PC-3 (cell line): ENCODE results near the gene EFCAB6. TPM values are rescaled to one million over a fixed set of nuclear protein-coding genes. Genes with fewer than 3 reads are reported as not detected.

Experiments used
- ATAC-seq: fragments of 200-7000 bp; cut with Tn5 transposase; 2 replicates; pipeline ENCODE4 v1.9.1; 2020; ENCODE audit warnings: mild to moderate bottlenecking, moderate library complexity
- BruUV-seq: library from RNA; stranded (reverse); fragments of 400-500 nt; replicated peaks from 2 replicates; lab custom pipeline; 2021; lab: Mats Ljungman, UMichigan
- CTCF ChIA-PET: fragments of 300-600 bp; sonication (Branson Sonifier 250); formaldehyde crosslinking; loops from one replicate; lab custom pipeline; 2022; ENCODE audit warnings: antibody characterized with exemption; lab: Charles Lee
- POLR2A ChIA-PET: fragments of 300-600 bp; sonication (Branson Sonifier 250); formaldehyde crosslinking; loops from one replicate; lab custom pipeline; 2022; ENCODE audit warnings: antibody characterized with exemption; ENCODE audit not compliant: unreplicated experiment; lab: Charles Lee
- DNase-seq: peaks from one replicate; pipeline ENCODE4 v3.0.0-alpha.2; 2015
- H2AFZ ChIP-seq: fragments of 300-600 bp; sonication (generic); 2 replicates; pipeline ENCODE4 v1.6.0; 2016; ENCODE audit warnings: antibody characterized with exemption, low read length
- H3F3A ChIP-seq: fragments of 300-600 bp; sonication (generic); one replicate; pipeline ENCODE4 v1.6.0; 2017; ENCODE audit warnings: antibody characterized with exemption, low read length, control low read depth, mild to moderate bottlenecking; ENCODE audit not compliant: unreplicated experiment
- H3K27ac ChIP-seq: fragments of 300-600 bp; sonication (generic); 2 replicates; pipeline ENCODE4 v1.5.1; 2016; ENCODE audit warnings: mild to moderate bottlenecking, low read length
- H3K27me3 ChIP-seq: fragments of 300-600 bp; sonication (generic); 2 replicates; pipeline ENCODE4 v1.6.1; 2016; ENCODE audit warnings: low read length, mixed read lengths
- H3K36me3 ChIP-seq: fragments of 300-600 bp; sonication (generic); 2 replicates; pipeline ENCODE4 v1.6.1; 2016; ENCODE audit warnings: low read depth, mixed run types, low read length, mixed read lengths
- H3K4me1 ChIP-seq: fragments of 300-600 bp; sonication (generic); 2 replicates; pipeline ENCODE4 v1.5.1; 2016; ENCODE audit warnings: low read length; ENCODE audit not compliant: insufficient read depth
- H3K4me2 ChIP-seq: fragments of 300-600 bp; sonication (generic); 2 replicates; pipeline ENCODE4 v1.6.0; 2016; ENCODE audit warnings: low read length
- H3K4me3 ChIP-seq: fragments of 300-600 bp; sonication (generic); 2 replicates; pipeline ENCODE4 v1.5.1; 2016; ENCODE audit warnings: mild to moderate bottlenecking, low read length, mixed read lengths
- H3K79me2 ChIP-seq: fragments of 300-600 bp; sonication (generic); 2 replicates; pipeline ENCODE4 v1.6.1; 2017; ENCODE audit warnings: low read length, mixed read lengths
- H3K9ac ChIP-seq: fragments of 300-600 bp; sonication (generic); 2 replicates; pipeline ENCODE4 v1.6.0; 2016; ENCODE audit warnings: mild to moderate bottlenecking, low read length
- H3K9me2 ChIP-seq: fragments of 300-600 bp; sonication (generic); replicated peaks from 2 replicates; pipeline ENCODE4 v1.6.1; 2016; ENCODE audit warnings: mixed run types, low read length, mixed read lengths
- H3K9me3 ChIP-seq: fragments of 300-600 bp; sonication (generic); 2 replicates; pipeline ENCODE4 v1.6.1; 2016; ENCODE audit warnings: low read length, mixed read lengths
- H4K20me1 ChIP-seq: fragments of 300-600 bp; sonication (generic); 2 replicates; pipeline ENCODE4 v1.6.1; 2016; ENCODE audit warnings: low read length, mixed read lengths
- CTCF ChIP-seq: fragments of 300-600 bp; sonication (generic); conservative IDR thresholded peaks from 2 replicates; pipeline ENCODE4 v1.5.1; 2017; ENCODE audit warnings: antibody characterized with exemption, low read depth, mild to moderate bottlenecking, low read length
- EZH2 ChIP-seq: fragments of 300-600 bp; sonication (generic); IDR thresholded peaks from one replicate; pipeline ENCODE4 v1.6.1; 2017; ENCODE audit warnings: antibody characterized with exemption, mild to moderate bottlenecking, low read length; ENCODE audit not compliant: unreplicated experiment
- EZH2phosphoT487 ChIP-seq: fragments of 300-600 bp; sonication (generic); IDR thresholded peaks from 2 replicates; pipeline ENCODE4 v1.6.1; 2018; ENCODE audit warnings: mild to moderate bottlenecking, antibody characterized with exemption, low read length, borderline replicate concordance
- intact Hi-C: fragments of 100-400 bp; cut with micrococcal nuclease; formaldehyde crosslinking; loops from 2 replicates; pipeline ENCODE4 v1.9.0; 2023
- total RNA-seq: library from RNA; depleted of rRNA; stranded (reverse); fragments of >200 nt; gene quantifications from 2 replicates; pipeline ENCODE4 v1.2.3, GENCODE V29; 2014

The EFCAB6 gene
- total RNA-seq, 1 experiment from 2014 or later, result 0.07 TPM

- no peak overlapping the region for H3K27ac ChIP-seq
- peaks cover 4% of the 10 kb centered on the region; the same call in 1 of the 2 replicates for H3K4me1 ChIP-seq
- H3K9ac ChIP-seq, result no peak overlapping the region
- no peaks in the 10 kb centered on the region for H3K79me2 ChIP-seq
- intact Hi-C loops, result no loop called here
- no peaks in the 10 kb centered on the region for H4K20me1 ChIP-seq
- H3K4me3 ChIP-seq, result no peak overlapping the region
- DNase-seq (no peak), ATAC-seq (no peak)
- no peaks in the 10 kb centered on the region for H3K36me3 ChIP-seq
- BruUV-seq, result no TSS peak
- CTCF ChIA-PET, result no interaction called here
- no peak for TF ChIP-seq CTCF
- TF ChIP-seq EZH2, result no peak
- no peak for TF ChIP-seq EZH2phosphoT487
- no peaks in the 10 kb centered on the region for H3K9me3 ChIP-seq
- H3K9me2 ChIP-seq, result no peaks in the 10 kb centered on the region
- POLR2A ChIA-PET, result no interaction called here
- H3F3A ChIP-seq, result no peaks in the 10 kb centered on the region
- no peak overlapping the region for H3K4me2 ChIP-seq
- H2AFZ ChIP-seq, result no peak overlapping the region
- no peaks in the 10 kb centered on the region for H3K27me3 ChIP-seq
Observed at GRCh38 chr22:43819931-43820640, 8.0 kb upstream of the EFCAB6 start.

- no TSS peak for BruUV-seq
- H3K4me3 ChIP-seq, result no peak overlapping the region
- H3K79me2 ChIP-seq, result no peaks in the 10 kb centered on the region
- ChIA-PET CTCF (no interaction called here), POLR2A (no interaction called here)
- no peak overlapping the region for H3K9ac ChIP-seq
- H3K4me1 ChIP-seq, result peaks cover 4% of the 10 kb centered on the region; the same call in 1 of the 2 replicates
- no peak overlapping the region for H2AFZ ChIP-seq
- no peak for TF ChIP-seq EZH2phosphoT487
- TF ChIP-seq EZH2, result no peak
- TF ChIP-seq CTCF, result no peak
- intact Hi-C loops, result no loop called here
- no peak for DNase-seq
- no peak overlapping the region for H3K4me2 ChIP-seq
- H3K27me3 ChIP-seq, result no peaks in the 10 kb centered on the region
- H3F3A ChIP-seq, result no peaks in the 10 kb centered on the region
- no peaks in the 10 kb centered on the region for H4K20me1 ChIP-seq
- no peak overlapping the region for H3K27ac ChIP-seq
- no peaks in the 10 kb centered on the region for H3K9me3 ChIP-seq
- no peaks in the 10 kb centered on the region for H3K9me2 ChIP-seq
- H3K36me3 ChIP-seq, result no peaks in the 10 kb centered on the region
- no peak for ATAC-seq
Observed at GRCh38 chr22:43819421-43819921, 7.4 kb upstream of the EFCAB6 start.

- POLR2A ChIA-PET, result no interaction called here
- intact Hi-C loops, result no loop called here
Observed at GRCh38 chr22:43818981-43819380, 6.9 kb upstream of the EFCAB6 start.

More at GRCh38 chr22:43818981-43819380, 6.9 kb upstream of the EFCAB6 start:
- TF ChIP-seq EZH2phosphoT487, result no peak
- TF ChIP-seq EZH2, result no peak
- TF ChIP-seq CTCF, result no peak
- CTCF ChIA-PET, result no interaction called here
- no TSS peak for BruUV-seq
- Histone ChIP-seq H3K36me3 (no peaks in the 10 kb centered on the region), H2AFZ (no peak overlapping the region), H3K27ac (no peak overlapping the region), H4K20me1 (no peaks in the 10 kb centered on the region), H3F3A (no peaks in the 10 kb centered on the region), H3K4me2 (no peak overlapping the region), H3K79me2 (no peaks in the 10 kb centered on the region), H3K4me3 (no peak overlapping the region), H3K9me2 (no peaks in the 10 kb centered on the region), H3K4me1 (peaks cover 4% of the 10 kb centered on the region; the same call in 1 of the 2 replicates), H3K27me3 (no peaks in the 10 kb centered on the region), H3K9me3 (no peaks in the 10 kb centered on the region), H3K9ac (no peak overlapping the region)
- DNase-seq, result no peak
- ATAC-seq, result no peak
